ENCODE results near the gene ZBTB3. TPM values are rescaled to one million over a fixed set of nuclear protein-coding genes. Genes with fewer than 3 reads are reported as not detected.
A peak's percentile ranks its signal among the peaks of the same experiment; 100 is the strongest.

ZBTB3 gene
- total and polyA plus RNA-seq, 3 donors from 2014 or later = 6.7 to 17.4 (median 14.0) TPM

GRCh38 chr11:62788991-62789390 lies 35.0 kb upstream of the ZBTB3 start:
- H3K27ac ChIP-seq = no peak overlapping the region

GRCh38 chr11:62787005-62787759 lies 33.2 kb upstream of the ZBTB3 start, which contains the start of gene TMEM179B:
TSS of gene TMEM179B (plus strand) at chr11:62787402. CDS start at chr11:62787432, 30 bp downstream.
- Histone ChIP-seq H3K4me3 (peak within 1 kb of the TSS; percentile 80 to 98), H3K27me3 (no peaks in the 10 kb centered on the region), H3K27ac (peak within 1 kb of the TSS; percentile 77 to 97), H3K36me3 (ENCODE audit: low read depth, missing control alignments) (no peaks in the 10 kb centered on the region), H3K9me3 (no peaks in the 10 kb centered on the region), H3K4me1 (peaks cover 22% of the 10 kb centered on the region)
- peak; percentile 100 for DNase-seq
- intact Hi-C loops (cut with DNase I; ENCODE audit: low total_unique reads) = loop anchor here (10.0 kb wide), 1 partner anchor 68 kb away; no protein-coding TSS in a partner anchor
- TF ChIP-seq POLR2A (IDR thresholded peaks at IDR 0.05) = peak; percentile 94
- peak in 2 of 3 experiments; percentile 52 to 62 for TF ChIP-seq CTCF (IDR thresholded peaks at IDR 0.05)
- WGBS, 2 donors = 0 to 1% methylated on average over 2 to 56 of the region's 88 CpGs

More at GRCh38 chr11:62788991-62789390, 35.0 kb upstream of the ZBTB3 start:
- Histone ChIP-seq H3K27me3 (no peaks in the 10 kb centered on the region), H3K36me3 (ENCODE audit: low read depth, missing control alignments) (no peaks in the 10 kb centered on the region), H3K4me3 (no peak overlapping the region), H3K9me3 (no peaks in the 10 kb centered on the region), H3K4me1 (peaks cover 29% of the 10 kb centered on the region)
- WGBS, 2 donors = 65% methylated on average over 5 of the region's 5 CpGs
- DNase-seq = no peak
- intact Hi-C loops (cut with DNase I; ENCODE audit: low total_unique reads) = loop anchor here (10.0 kb wide), 1 partner anchor 66 kb away; no protein-coding TSS in a partner anchor
- TF ChIP-seq CTCF (IDR thresholded peaks at IDR 0.05) (no peak), POLR2A (IDR thresholded peaks at IDR 0.05) (no peak)

GRCh38 chr11:62786318-62787004 lies 32.5 kb upstream of the ZBTB3 start:
- H3K36me3 ChIP-seq (ENCODE audit: low read depth, missing control alignments) = no peaks in the 10 kb centered on the region
- H3K27me3 ChIP-seq = no peaks in the 10 kb centered on the region
- intact Hi-C loops (cut with DNase I; ENCODE audit: low total_unique reads) = loop anchor here (10.0 kb wide), 1 partner anchor 68 kb away; no protein-coding TSS in a partner anchor
- no peaks in the 10 kb centered on the region for H3K9me3 ChIP-seq
- H3K4me1 ChIP-seq = peaks cover 19% of the 10 kb centered on the region
- WGBS, 2 donors = 1 to 13% methylated on average over 2 to 29 of the region's 51 CpGs
- TF ChIP-seq POLR2A (IDR thresholded peaks at IDR 0.05) (no peak), CTCF (IDR thresholded peaks at IDR 0.05) (peak; percentile 91 to 99 (median 98))
- DNase-seq = peak; percentile 93
- H3K27ac ChIP-seq = peak overlapping the region; percentile 77 to 97
- peak overlapping the region; percentile 80 to 98 for H3K4me3 ChIP-seq

- TF ChIP-seq POLR2A (IDR thresholded peaks at IDR 0.05) (no peak), CTCF (IDR thresholded peaks at IDR 0.05) (no peak)
- Histone ChIP-seq H3K36me3 (ENCODE audit: low read depth, missing control alignments) (no peaks in the 10 kb centered on the region), H3K9me3 (no peaks in the 10 kb centered on the region), H3K4me3 (no peak overlapping the region), H3K27me3 (no peaks in the 10 kb centered on the region), H3K27ac (no peak overlapping the region), H3K4me1 (peaks cover 7% of the 10 kb centered on the region)
- no peak for DNase-seq
- intact Hi-C loops (cut with DNase I; ENCODE audit: low total_unique reads) = loop anchor here (10.0 kb wide), 1 partner anchor 72 kb away; no protein-coding TSS in a partner anchor
- WGBS, 2 donors = 93 to 96% methylated on average over 7 of the region's 7 CpGs
These were observed 28.8 kb upstream of the ZBTB3 start for GRCh38 chr11:62782753-62783152.

All from testis (tissue), 3 donors.